HCEC 1CT (cell line): ENCODE results near the gene BAIAP2L1.
"Not testable (repeated sequence)": the region's sequence is repeated elsewhere in the genome, so short reads cannot be mapped to it uniquely, and the experiment has no call there.

Experiments used
- DNase-seq: peaks from one replicate; pipeline ENCODE4 v3.0.0-alpha.2; 2017

The BAIAP2L1 gene, protein sequence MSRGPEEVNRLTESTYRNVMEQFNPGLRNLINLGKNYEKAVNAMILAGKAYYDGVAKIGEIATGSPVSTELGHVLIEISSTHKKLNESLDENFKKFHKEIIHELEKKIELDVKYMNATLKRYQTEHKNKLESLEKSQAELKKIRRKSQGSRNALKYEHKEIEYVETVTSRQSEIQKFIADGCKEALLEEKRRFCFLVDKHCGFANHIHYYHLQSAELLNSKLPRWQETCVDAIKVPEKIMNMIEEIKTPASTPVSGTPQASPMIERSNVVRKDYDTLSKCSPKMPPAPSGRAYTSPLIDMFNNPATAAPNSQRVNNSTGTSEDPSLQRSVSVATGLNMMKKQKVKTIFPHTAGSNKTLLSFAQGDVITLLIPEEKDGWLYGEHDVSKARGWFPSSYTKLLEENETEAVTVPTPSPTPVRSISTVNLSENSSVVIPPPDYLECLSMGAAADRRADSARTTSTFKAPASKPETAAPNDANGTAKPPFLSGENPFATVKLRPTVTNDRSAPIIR

DNA sequence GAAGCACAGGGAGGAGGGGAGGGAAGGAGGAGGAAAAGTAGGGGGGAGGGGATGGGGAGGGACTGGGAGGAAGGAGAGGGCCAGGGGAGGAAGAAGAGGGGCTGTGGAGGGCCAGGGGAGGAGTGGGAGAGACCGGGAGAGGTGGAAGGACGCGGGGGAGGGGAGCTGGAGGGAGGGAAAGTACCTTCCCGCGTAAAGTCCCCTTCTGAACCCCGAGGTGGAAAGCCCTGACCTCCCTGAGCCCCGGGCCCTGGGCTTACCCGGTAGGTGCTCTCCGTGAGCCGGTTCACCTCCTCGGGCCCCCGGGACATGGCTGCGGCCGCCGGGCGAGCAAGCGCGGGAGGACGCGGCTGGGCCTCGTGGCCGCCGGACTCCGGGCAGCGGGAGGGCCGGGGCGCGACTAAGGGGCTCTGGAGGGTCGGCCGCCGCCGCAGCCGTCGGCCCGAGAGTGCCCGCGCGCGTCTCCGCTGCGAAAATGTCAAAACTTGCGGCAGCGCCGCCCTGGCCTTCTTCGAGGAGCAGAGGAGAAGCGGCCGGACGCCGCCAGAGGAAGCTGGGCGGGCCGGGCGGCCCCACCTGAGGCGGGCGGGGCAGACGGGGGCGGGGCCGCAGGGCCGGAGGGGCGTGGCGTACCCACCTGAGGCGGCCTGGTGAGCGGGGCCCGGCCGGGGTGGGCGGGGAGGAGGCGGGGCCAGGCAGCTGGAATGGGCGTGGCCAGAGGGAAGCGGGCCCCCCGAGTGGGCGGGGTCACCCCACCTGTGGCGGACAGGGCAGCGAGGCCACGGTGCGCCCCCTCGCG lies at the start of gene BAIAP2L1:
Gene BAIAP2L1, minus strand, starts transcription at position 549 of the 799 bp plus-strand sequence. Its CDS starts 238 bp downstream, at position 311.
- peak; percentile 11 for DNase-seq

DNA sequence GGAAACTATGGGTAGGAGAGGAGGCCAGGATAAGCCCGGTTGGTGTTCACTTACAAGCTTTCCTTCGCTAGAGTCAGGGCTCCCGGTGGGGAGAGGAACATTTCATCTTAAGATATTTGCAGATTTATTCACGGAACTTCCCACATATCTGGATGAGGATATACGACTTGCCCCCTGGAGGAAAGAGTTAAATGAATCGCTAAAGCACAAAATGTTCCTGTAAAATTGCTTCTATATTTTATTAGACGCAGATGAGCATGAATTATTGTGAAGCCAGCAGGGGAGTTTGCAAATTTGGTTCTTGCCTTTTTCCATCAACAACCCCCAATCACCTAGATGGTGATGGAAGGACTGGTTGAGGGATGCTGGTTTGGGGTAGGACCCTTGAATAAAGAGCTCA lies 47.9 kb upstream of the BAIAP2L1 start:
- no peak for DNase-seq

DNA sequence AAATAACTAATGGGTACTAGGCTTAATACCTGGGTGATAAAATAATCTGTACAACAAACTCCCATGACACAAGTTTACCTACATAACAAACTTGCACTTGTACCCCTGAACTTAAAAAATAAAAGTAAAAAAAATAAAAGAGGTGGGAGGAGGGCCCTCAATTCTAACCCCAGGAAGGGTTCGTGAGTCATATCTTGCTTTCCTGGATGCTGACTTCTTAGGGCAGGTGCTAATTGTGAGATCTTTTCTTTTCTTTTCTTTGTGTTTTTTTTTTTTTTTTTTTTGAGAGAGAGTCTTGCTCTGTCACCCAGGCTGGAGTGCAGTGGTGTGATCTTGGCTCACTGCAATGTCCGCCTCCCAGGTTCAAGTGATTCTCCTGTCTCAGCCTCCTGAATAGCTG lies 40.1 kb upstream of the BAIAP2L1 start:
- not testable (repeated sequence) for DNase-seq

DNA sequence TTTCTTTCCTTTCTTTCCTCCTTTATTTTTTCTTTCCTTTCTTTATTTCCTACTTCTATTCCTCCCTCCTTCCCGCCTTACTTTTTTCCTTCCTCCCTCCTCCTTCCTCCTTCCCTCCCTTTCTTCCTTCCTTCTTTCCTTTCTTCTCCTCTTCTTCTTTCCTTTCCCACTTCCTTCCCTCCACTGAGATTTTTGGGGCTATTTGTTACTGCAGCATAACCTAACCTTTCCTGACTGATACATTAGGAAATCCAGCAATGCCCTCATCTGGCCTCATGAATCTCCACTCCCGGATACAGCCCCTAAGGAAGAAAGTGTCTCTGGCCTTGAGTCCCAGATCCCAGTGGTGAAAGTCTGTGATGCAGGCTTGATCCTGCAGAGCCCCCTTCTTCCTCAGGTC lies 38.6 kb upstream of the BAIAP2L1 start:
- no peak for DNase-seq

DNA sequence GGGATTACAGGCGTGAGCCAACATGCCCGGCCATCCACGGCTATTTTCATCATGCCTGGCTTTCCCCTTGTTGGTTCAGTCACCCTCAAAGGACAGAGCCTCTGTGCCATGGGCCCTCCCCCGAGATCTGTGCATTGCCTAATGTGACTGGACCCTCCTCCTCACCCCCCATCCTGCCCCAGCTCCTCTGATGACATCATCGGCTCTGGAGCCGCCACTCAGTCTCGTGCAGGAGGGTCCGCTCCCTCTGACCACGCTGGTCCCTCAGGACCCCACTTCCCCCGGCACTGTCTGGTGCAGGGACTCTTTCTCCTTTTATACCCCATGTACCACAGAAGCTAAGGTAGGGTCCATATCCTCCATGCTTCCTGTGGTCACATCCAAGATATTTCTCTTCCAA lies 33.2 kb upstream of the BAIAP2L1 start:
- no peak for DNase-seq

DNA sequence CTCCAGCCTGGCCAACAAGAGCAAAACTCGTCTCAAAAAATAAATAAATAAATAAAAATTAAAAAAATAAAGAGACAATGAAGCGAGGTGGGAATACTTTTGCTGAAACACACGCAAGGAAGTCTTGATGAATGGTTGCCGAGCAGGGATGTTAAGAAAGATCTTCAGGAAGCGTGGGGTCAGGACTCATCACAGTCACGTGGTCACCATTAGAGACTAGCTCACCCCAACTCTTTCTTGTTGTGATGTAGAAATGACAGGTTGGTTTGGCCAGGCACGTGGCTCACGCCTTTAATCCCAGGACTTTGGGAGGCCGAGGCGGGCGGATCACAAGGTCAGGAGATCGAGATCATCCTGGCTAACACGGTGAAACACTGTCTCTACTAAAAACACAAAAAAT lies 28.9 kb upstream of the BAIAP2L1 start:
- no peak for DNase-seq

DNA sequence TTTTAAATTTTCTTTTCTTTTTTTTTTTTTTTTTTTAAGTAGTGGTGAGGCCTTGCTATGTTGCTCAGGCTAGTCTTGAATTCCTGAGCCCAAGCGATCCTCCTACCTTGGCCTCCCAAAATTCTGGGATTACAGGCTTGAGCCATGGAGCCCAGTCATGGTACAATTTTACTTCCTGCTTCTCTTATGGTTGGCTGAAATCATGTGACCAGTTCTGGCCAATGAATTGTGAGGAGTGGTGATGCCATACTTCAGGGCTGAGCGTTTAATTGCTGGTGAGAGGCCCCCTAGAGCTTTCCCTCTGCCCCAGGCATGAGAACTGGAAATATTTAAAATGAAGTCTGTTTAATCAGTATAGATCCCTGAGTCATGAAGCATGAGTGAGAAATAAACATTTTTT lies 22.2 kb upstream of the BAIAP2L1 start:
- DNase-seq, result peak; percentile 55

DNA sequence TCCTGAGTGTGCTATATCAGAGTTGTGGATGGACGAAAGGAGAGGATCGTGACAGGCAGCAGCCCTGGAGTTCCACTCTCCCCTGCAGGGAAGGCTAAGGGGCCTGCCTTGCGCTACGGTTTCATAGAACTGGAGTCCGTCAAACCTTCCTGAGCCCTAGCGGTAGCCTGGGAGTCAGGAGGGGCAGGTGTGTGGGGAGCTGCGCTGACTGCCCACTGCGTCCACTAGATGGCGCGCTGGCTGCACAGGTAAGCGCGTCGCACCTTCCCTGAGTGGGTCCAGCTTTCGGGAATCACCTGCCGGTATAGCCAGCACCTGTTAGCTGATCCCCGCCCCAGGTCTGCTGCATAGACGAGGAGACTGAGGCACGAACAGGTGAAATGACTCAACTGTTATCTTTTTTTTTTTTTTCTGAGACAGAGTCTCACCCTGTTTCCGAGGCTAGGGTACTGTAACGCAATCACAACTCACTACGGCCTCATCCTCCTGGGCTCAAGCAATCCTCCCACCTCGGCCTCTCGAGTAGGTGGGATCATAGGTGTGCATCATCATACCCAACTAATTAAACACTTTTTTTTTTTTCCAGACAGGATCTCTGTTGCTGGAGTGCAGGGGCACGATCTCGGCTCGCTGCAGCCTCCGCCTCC lies 20.2 kb upstream of the BAIAP2L1 start:
- DNase-seq, result no peak

DNA sequence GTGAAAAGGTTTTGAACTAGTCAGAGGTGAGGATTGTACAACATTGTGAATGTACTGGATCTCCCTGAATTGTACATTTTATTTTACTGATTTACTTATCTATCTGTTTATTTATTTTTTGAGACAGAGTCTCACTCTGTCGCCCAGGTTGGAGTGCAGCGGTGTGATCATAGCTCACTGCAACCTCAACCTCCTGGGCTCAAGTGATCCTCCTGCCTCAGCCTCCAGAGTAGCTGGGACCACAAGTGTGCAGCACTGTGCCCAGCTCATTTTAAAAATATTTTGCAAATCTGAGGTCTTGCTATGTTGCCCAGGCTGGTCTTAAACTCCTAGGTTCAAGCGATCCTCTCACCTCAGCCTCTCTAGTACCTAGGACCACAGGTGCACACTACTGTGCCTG lies 19.1 kb upstream of the BAIAP2L1 start:
- DNase-seq, result not testable (repeated sequence)

DNA sequence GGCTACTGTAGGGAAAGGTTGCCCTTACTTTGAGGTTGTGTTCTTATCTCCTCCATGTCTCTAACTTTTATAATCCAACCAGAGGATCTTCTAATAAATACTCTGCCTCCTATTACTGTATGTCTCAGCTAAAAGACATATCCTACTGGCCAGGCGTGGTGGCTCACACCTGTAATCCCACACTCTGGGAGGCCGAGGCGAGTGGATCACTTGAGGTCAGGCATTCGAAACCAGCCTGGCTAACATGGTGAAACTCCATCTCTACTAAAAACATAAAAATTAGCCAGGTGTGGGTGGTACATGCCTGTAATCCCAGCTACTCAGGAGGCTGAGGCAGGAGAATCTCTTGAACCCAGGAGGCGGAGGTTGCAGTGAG lies 18.4 kb upstream of the BAIAP2L1 start:
- DNase-seq, result not testable (repeated sequence)

DNA sequence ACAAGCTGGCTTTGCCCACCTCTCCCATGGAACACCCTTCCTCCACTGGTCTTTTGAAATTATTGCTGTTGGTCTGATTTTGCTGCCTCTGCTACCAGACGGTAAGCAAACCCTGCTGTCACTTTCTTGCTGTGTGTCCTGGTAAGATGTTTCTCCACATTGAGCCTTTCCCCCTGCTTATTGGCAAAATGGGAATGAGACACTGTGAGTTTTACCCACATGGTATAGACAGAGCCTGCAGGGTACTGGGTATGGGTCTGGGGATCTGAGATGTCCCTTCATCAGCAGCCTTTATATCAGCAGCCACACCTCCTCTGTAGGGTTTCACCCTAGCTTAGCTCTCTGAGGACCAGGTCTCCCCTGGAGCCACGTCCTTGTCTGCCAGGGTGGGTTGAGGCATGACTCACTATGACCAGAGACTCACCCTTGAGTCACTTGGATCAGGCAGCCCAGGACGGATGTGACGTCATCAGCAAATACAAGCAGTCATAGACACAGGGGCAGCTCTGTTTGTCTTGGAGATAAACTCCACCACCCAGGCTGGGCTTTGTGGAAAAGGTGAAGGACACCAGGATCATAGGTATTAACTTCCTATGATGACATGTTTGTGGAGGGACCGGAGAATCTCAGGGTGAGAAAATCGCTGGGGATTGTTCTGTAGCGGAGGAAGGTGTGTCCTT lies 17.9 kb upstream of the BAIAP2L1 start:
- DNase-seq, result peak; percentile 98

DNA sequence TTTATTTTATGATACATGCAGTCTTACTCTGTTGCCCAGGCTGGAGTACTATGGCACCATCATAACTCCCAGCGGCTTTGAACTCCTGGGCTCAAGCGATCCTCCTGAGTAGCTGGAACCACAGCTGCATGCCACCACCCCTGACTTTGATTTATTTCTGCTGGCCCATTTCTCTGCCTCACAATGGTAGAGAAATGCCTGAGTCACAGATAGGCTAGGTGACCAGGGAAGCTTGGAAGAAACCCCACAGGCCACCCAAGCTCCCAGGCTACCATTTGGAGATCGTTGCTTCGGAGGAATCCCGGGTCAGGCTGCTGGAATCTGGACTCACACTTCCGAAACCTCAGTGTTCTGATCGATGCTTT lies 17.4 kb upstream of the BAIAP2L1 start:
- DNase-seq, result peak; percentile 28

DNA sequence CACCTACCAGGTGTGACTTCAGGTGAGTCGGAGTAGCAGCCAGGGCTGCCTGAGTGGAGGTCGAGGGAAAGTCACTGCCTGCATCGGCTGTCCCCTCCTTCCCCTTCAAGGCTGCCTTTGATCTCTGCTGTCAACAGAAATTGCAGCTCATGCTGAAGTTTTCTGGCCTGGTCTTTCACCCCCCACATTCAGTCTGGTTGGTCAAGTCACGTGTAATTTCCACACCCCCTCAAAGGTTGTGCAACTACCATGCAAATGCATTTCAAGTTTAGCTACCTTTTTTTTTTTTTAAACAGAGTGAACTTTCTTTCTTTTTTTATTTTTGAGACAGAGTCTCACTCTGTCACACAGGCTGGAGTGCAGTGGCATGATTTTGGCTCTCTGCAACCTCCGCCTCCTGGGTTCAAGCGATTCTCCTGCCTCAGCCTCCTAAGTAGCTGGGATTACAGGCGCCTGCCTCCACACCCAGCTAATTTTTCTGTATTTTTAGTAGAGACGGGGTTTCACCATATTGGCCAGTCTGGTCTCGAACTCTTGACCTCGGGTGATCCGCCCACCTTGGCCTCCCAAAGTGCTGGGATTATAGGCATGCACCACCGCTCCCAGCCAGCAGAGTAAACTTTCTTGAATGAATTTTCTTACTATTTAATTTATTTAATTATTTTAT lies 16.8 kb upstream of the BAIAP2L1 start:
- peak; percentile 11 for DNase-seq

DNA sequence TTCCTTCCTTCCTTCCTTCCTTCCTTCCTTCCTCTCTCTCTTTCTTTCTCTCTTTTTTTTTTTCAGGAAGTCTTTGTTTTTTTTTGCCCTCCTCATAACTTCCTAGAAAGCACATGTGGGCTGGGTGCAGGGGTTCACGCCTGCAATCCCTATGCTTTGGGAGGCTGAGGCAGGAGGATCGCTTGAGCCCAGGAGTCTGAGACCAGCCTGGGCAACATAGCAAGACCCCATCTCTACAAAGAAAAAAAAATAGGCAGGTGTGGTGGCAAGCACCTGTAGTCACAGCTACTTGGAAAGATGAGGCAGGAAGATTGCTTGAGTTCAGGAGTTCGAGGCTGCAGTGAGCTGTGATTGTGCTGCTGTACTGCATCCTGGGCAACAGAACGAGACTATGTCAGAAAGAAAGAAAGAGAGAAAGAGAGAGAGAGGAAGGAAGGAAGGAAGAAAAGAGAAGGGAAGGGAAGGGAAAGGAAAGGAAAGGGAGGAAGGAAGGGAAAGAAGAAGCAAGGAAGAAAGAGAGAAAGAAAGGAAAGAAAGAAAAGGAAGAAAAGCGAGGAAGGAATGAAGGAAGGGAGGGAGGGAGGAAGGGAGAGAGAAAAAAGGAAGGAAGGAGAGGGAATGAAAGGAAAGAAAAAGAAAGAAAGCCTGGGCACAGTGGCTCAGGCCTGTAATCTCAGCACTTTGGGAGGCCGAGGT lies 13.5 kb upstream of the BAIAP2L1 start:
- no peak for DNase-seq

DNA sequence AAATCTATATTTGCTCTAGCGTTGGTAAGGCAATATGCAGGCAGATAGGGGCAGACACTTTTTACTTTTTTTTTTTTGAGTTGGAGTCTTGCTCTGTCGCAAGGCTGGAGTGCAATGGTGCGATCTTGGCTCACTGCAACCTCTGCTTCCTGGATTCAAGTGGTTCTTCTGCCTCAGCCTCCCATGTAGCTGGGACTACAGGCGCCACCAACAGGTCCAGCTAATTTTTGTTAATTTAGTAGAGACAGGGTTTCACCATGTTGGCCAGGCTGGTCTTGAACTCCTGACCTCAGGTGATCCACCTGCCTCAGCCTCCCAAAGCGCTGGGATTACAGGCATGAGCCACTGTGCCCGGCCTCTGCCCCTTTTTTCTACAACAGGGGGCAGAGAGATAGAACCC lies 12.8 kb upstream of the BAIAP2L1 start:
- not testable (repeated sequence) for DNase-seq

DNA sequence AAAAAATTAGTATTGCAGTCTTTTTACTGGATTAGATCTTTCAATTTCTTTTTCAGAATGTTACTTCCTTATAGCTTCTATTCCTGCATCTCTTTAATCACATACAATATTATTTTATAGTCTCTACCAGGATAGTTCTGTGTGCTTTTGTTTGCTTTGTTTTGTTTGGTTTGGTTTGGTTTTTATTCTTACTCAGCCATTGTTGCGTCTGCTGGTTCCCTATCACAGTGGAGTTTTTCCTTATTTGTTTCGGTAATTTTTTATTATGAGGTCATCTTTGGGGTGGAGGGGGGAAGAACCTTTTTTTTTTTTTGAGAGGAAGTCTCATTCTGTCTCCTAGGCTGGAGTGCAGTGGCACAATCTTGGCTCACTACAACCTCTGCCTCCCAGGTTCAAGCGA lies 9.0 kb upstream of the BAIAP2L1 start:
- no peak for DNase-seq

DNA sequence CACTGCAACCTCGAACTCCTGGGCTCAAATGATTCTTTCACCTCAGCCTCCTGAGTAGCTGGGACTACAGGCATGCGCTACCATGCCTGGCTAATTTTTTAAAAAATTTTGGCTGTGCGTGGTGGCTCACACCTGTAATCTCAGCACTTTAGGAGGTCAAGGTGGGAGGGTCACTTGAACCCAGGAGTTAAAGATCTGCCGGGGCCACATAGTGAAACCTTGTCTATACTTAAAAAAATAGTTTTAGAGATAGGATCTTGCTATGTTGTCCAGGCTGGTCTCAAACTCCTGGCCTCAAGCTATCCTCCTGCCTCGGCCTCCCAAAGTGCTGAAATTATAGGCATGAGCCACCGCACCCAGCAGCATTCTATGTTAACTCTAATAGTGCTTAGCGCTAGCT lies 7.3 kb upstream of the BAIAP2L1 start:
- DNase-seq, result not testable (repeated sequence)

DNA sequence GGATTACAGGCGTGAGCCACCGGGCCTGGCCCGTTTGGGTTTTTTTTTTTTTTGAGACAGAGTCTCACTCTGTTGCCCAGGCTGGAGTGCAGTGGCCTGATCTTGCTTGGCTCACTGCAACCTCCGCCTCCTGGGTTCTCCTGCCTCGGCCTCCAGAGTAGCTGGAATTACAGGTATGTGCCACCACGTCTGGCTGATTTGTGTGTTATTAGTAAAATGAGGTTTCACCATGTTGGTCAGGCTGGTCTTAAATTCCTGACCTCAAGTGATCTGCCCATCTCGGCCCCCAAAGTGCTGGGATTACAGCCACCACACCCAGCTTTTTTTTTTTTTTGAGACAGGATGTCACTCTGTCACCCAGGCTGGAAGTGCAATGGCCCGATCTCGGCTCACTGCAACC lies 5.9 kb upstream of the BAIAP2L1 start:
- no peak for DNase-seq

DNA sequence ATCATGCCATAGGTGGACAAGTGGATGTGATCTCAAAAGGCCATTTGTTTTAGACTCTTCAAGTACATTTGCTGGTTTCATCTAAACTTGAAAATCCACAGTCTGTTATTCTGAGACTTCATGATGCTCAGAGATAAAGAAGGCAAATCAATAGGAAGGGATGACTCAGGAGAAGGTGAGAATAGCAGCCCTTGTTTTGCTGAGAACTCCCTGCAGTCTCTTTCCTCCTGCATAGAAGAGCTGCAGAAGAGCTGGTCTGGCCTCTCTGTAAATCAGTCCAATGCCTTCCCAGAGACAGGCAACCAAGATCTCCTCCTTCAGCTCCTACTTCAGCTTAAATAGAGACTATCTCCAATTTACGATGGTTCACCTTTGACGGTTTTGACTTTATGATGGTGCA lies 4.0 kb upstream of the BAIAP2L1 start:
- DNase-seq, result no peak

DNA sequence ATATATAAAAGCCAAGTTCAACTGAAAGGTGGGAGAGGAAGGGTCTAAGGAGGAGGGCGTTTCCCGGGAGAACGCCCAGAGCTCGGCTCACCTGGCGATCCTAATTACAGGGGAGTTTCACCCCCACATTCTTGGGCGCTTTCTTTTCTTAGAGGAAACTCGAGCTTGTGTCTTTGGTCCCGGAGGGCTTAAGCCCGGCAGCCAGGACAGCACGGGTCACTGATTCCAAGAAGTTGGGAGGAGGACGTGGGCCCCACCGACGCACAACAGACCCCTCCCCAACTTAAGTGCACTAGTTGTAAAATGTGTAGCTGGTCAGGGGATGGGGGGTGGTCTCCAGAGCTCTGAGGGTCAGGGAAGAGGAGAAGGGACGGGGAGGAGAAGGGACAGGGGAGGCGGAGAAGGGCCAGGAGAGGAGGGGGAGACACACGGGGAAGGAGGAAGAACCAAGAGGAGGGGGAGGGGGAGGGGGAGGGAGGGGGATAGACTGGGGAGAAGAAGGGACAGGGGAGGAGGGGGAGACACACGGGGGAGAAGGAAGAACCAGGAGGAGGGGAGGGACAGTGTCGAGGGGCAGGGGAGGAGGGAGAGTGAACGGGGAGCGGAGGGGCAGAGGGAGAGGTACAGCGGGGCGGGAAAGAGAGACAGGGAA lies 874 bp downstream of the BAIAP2L1 start:
- DNase-seq, result no peak

DNA sequence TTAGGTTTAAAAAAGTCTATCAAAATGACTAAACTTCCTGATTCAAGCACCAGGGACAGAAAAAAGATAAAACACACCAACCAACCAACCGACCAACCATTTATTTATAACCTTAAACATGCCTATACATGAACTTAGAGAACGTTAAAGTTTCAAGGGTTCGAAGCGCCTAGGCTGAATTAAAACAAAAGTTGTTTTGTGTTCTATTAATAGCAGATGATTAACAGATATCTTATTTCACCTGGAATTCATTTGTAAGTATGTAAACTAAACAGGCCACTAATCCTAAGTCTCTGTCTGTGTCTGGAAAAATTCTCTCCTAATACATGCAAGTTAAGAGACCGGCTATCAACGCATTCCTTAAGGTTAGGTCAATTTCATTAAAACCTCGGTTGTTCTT lies 1.4 kb downstream of the BAIAP2L1 start:
- no peak for DNase-seq
